RWPE1 (cell line): ENCODE measurements around the gene ENAH.
A peak's percentile ranks its signal among the peaks of the same experiment; 100 is the strongest.

Experiments
- CTCF ChIA-PET: fragments of 350-600 bp; sonication (Branson Sonifier 250); formaldehyde crosslinking; extraction: SDS; loops from one replicate; lab custom pipeline; 2021; lab: Yijun Ruan, JAX
- POLR2A ChIA-PET: fragments of 400-600 bp; formaldehyde crosslinking; extraction: SDS; loops from one replicate; lab custom pipeline; 2020; ENCODE audit warnings: antibody characterized with exemption; ENCODE audit not compliant: low non-redundant PET; lab: Yijun Ruan, JAX
- DNase-seq: peaks from one replicate; pipeline ENCODE4 v3.0.0; 2012; ENCODE audit warnings: low spot score
- H3K27ac ChIP-seq: fragments of 450-650 bp; 2 replicates; pipeline ENCODE4 v1.5.1; 2017
- TF ChIP-seq, protein P1 (sequence below): fragments of 450-650 bp; conservative IDR thresholded peaks from 2 replicates; pipeline ENCODE4 v1.5.1; 2017; ENCODE audit warnings: low read depth, mild to moderate bottlenecking

ENAH gene

DNA sequence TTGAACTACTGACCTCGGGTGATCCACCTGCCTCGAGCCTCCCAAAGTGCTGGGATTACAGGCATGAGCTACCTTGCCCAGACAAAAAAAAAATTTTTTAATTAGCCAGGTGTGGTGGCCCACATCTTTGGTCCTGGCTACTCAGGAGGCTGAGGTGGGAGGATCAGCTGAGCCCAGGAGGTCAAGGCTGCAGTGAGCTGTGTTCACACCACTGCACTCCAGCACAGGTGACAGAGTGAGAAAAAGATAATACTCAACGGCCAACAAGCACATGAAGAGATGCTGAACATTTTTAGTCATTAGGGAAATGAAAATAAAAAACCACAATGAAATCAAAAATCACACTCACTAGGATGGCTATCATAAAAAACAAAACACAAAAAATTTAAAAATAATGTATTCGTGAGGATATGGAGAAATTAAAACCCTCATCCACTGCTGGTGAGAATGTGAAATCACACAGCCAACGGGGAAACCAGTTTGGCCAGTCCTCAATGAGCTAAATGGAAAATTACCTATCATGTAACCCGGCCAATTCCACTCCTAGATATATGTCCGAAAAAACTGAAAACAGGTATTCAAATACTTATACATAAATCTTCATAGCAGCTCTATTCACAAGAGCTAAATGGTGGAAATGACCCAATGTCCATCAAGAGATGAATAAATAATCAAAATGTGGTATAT, 41.2 kb downstream of the ENAH start:
- ChIA-PET POLR2A (no interaction called here), CTCF (interaction anchor here (0.5 to 1.0 kb wide), 5 partner anchors 9 to 271 kb away, joined by 3 to 4 read pairs (median 3); partner anchors contain the start of gene SRP9)
- TF ChIP-seq, protein P1, sequence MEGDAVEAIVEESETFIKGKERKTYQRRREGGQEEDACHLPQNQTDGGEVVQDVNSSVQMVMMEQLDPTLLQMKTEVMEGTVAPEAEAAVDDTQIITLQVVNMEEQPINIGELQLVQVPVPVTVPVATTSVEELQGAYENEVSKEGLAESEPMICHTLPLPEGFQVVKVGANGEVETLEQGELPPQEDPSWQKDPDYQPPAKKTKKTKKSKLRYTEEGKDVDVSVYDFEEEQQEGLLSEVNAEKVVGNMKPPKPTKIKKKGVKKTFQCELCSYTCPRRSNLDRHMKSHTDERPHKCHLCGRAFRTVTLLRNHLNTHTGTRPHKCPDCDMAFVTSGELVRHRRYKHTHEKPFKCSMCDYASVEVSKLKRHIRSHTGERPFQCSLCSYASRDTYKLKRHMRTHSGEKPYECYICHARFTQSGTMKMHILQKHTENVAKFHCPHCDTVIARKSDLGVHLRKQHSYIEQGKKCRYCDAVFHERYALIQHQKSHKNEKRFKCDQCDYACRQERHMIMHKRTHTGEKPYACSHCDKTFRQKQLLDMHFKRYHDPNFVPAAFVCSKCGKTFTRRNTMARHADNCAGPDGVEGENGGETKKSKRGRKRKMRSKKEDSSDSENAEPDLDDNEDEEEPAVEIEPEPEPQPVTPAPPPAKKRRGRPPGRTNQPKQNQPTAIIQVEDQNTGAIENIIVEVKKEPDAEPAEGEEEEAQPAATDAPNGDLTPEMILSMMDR, result no peak
- H3K27ac ChIP-seq, result no peak overlapping the region
- DNase-seq, result no peak

DNA sequence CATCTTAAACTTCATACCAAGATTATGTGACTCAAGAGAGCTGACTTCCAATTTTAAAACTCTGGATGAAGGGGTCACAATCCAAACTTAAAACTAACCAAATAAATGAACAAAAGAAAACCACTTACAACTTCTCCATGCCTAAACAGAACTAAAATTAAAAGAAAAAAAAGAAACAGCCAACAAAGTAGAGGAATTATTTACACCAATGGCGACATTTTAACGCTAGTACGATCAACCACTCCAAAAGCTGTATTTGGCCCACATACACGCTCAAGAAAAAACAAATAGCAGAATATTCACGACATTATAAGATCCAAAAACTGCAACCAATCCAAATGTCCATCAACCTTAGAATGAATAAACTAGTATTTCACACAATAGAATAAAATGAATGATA, 42.4 kb downstream of the ENAH start:
- POLR2A ChIA-PET, result no interaction called here
- CTCF ChIA-PET, result interaction anchor here (0.7 kb wide), 1 partner anchor 21 kb away, joined by 6 read pairs; no protein-coding TSS in a partner anchor
- TF ChIP-seq, protein P1, result no peak
- DNase-seq, result no peak
- no peak overlapping the region for H3K27ac ChIP-seq

DNA sequence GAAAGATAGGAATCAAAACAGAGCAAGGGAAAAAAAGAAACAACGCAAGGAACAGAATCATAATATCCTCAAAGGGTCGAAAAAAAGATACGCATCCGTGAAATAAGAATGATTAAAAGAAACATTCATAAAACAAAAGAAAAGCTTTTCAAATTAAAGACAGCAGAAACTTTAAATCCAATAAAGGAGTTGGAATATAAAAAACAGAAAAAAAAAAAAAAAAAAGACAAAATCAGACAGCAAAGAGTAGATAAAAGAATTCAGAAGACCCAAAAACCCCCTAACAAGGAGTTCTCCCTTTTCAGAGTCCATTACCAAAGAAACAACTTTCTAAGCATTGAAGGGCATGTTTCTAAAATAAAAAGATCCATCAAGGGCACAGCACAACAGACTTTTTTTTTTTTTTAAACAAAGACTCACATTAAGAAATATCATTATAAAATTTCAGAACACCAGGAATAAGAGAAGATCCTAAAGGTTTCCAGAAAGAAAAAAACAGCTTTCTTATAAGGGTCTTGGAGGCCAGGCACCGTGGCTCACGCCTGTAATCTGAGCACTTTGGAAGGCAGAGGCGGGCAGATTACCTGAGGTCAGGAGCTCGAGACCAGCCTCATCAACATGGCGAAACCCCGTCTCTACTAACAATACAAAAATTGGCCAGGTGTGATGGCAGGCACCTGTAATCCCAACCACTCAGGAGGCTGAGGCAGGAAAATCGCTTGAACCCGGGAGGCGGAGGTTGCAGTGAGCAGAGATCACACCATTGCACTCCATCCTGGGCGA, 44.7 kb downstream of the ENAH start:
- CTCF ChIA-PET, result interaction anchor here (0.7 to 0.8 kb wide), 2 partner anchors 90 to 134 kb away, joined by 3 to 5 read pairs; no protein-coding TSS in a partner anchor
- TF ChIP-seq, protein P1, result no peak
- no peak for DNase-seq
- no peak overlapping the region for H3K27ac ChIP-seq
- POLR2A ChIA-PET, result no interaction called here

DNA sequence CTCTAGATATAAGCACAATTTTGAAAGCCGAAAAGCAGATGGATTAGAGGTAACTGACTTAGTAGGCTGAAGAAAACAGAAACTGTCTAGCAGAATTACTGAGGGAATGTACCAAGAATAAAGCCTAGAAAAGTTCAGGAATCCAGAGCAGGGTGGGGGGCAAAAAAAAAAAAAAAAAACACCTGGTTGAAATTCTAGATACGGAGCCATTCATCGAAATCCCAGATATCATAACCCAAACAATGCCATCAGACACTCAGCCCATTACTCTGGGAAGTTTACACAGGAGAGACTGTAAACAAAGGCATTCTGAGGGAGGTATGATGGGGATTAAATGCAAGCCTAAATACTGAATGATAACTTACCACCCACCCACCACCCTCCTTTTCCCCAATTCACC, 45.6 kb downstream of the ENAH start:
- ChIA-PET POLR2A (no interaction called here), CTCF (interaction anchor here (0.6 to 1.2 kb wide), 3 partner anchors 20 to 219 kb away, joined by 3 to 6 read pairs (median 5); no protein-coding TSS in a partner anchor)
- TF ChIP-seq, protein P1, result no peak
- H3K27ac ChIP-seq, result no peak overlapping the region
- no peak for DNase-seq

- ChIA-PET CTCF (interaction anchor here (0.6 to 1.4 kb wide), 3 partner anchors 22 to 168 kb away, joined by 3 to 6 read pairs (median 3); no protein-coding TSS in a partner anchor), POLR2A (no interaction called here)
- TF ChIP-seq, protein P1, result no peak
- DNase-seq, result peak; percentile 80
- peak overlapping the region; percentile 66 for H3K27ac ChIP-seq
Measured at GRCh38 chr1:225603538-225604354, 49.2 kb downstream of the ENAH start.
